Heart left ventricle (tissue), 16 donors: ENCODE results near the gene CFAP299. TPM values are rescaled to one million over a fixed set of nuclear protein-coding genes. Genes with fewer than 3 reads are reported as not detected.

ENCODE experiments used
- ATAC-seq, 4 donors: fragments of 200-7000 bp; cut with Tn5 transposase; one replicate each; pipeline ENCODE4 v1.9.1; 2020 to 2022; ENCODE audit warnings: moderate library complexity in 4 of 4, mild to moderate bottlenecking in 3 of 4, moderate number of reproducible peaks in 1 of 4
- DNase-seq, 5 donors: peaks; one replicate each; pipeline ENCODE4 v3.0.0-alpha.2; 2020
- H3K27ac ChIP-seq, 12 donors: fragments of 200-600 bp; sonication (generic) in 4 of 12; one replicate each; pipeline versions ENCODE4 v1.5.0 to v1.8.0; 2016 to 2022; ENCODE audit warnings: mild to moderate bottlenecking in 2 of 12
- H3K27me3 ChIP-seq, 9 donors: fragments of 200-600 bp; sonication (generic) in 2 of 9; one replicate each; pipeline versions ENCODE4 v1.5.1 to v1.8.0; 2016 to 2022; ENCODE audit warnings: mild to moderate bottlenecking in 3 of 9
- H3K36me3 ChIP-seq, 9 donors: fragments of 200-600 bp; sonication (generic) in 2 of 9; one replicate each; pipeline versions ENCODE4 v1.5.0 to v1.8.0; 2018 to 2022; ENCODE audit warnings: mild to moderate bottlenecking in 2 of 9
- H3K4me1 ChIP-seq, 12 donors: fragments of 200-600 bp; sonication (generic) in 4 of 12; one replicate each; pipeline versions ENCODE4 v1.5.0 to v1.8.0; 2016 to 2022; ENCODE audit warnings: mild to moderate bottlenecking in 3 of 12
- H3K4me3 ChIP-seq, 12 donors: fragments of 200-600 bp; sonication (generic) in 4 of 12; one replicate each; pipeline versions ENCODE4 v1.5.0 to v1.8.0; 2017 to 2022; ENCODE audit warnings: mild to moderate bottlenecking in 9 of 12, moderate library complexity in 4 of 12
- H3K9me3 ChIP-seq, 12 donors: fragments of 200-600 bp; sonication (generic) in 4 of 12; one replicate each; pipeline versions ENCODE4 v1.5.0 to v1.8.0; 2016 to 2022; ENCODE audit warnings: mild to moderate bottlenecking in 1 of 12
- POLR2A ChIP-seq, 2 donors: fragments of 450-650 bp; IDR thresholded peaks; one replicate each; pipeline ENCODE4 v1.6.1; 2017; ENCODE audit warnings: antibody characterized with exemption in 2 of 2, mild to moderate bottlenecking in 2 of 2, moderate library complexity in 2 of 2
- WGBS, 4 donors: extraction: QIAGEN DNeasy Blood & Tissue Kit in 2 of 4; methylation state at CpG; one replicate each; pipeline versions ENCODE4 v1.1.5 to v1.1.7; 2013 to 2018; 5-methylcytosine and 5-hydroxymethylcytosine counted together
- intact Hi-C, 10 donors: fragments of 100-400 bp; cut with DNase I; formaldehyde crosslinking; loops; one replicate each; pipeline versions ENCODE4 v1.11.1 to v1.14.2; 2022
- polyA plus RNA-seq, 2 donors: library from polyadenylated mRNA; stranded (reverse); fragments of 200-250 nt; gene quantifications; one replicate each; pipeline ENCODE4 v1.2.3, GENCODE V29; 2013
- total RNA-seq, 9 donors: library from RNA; depleted of rRNA in 2 of 9; stranded (reverse); fragments of >200 nt in 2 of 9; fragmentation: NEBNext Ultra II Directional in 3 of 9; extraction: Animal tissue kit (Norgen Biotek cat#: 25700) in 3 of 9; gene quantifications; one replicate each; pipeline versions ENCODE4 v1.1.0 to v1.2.4, GENCODE V29; 2016 to 2023
- TF ChIP-seq, protein P1 (sequence below), 12 donors: fragments of 200-600 bp; sonication (generic) in 4 of 12; IDR thresholded peaks; one replicate each; pipeline versions ENCODE4 v1.5.0 to v1.8.0; 2018 to 2022; ENCODE audit warnings: antibody characterized with exemption in 12 of 12, mild to moderate bottlenecking in 5 of 12
- donor health status: ischemic (EF 13 %, LVEDD 7.1; RV severe dilation, severe dysfunction).
- donor health status: healthy with polysubstance abuse.
- donor health status: DM: no; HTN: yes; CAD: no.
- donor health status: DM: no; HTN: no; CAD: no.
- donor health status: ischemic (EF 25% LVEDD 6.9; RV normal size, moderate dysfunction).
- donor health status: ischemic (EF 25% LVEDD 5.7; RV mildly dilated, moderate dysfunction).
- donor health status: healthy.
- donor health status: DM: yes; HTN: yes; CAD: no.
- donor health status: ischemic (EF 35%, LVEDD 5.7; RV mildly dilated, moderate dysfunction).
- donor health status: nonischemic (EF 11% LVEDD 7.7; RV severe dilation, severe dysfunction).
- donor health status: DM: yes; HTN: yes; CAD: no.
- donor health status: PGD.
- donor health status: ischemic (EF 29% LVEDD 5.4; RV normal size, mild dysfunction).
- donor health status: nonischemic (EF 23%, LVEDD 6.1; RV moderate dilation, normal function).

The CFAP299 gene
- total and polyA plus RNA-seq, 11 donors = 0.25 TPM; not detected in 10

DNA sequence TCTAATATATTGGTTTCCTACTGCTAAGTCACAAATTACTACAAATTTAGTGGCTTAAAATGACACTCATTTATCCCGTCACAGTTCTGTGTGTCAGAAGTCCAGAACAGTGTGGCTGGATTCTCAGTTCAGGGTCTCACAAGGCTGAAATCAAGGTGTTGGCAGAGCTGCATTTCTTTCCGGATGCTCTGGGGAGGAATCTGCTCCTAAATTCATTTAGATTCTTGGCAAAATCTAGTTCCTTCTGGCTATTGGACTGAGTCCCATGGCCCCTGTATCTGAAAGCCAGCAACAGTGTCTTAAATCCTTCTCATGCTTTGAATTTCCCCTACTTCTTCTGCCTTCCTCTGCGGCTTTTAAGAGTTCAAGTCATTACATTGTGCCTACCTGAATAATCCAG lies 591.9 kb downstream of the CFAP299 start:
- intact Hi-C loops = no loop called here
- Histone ChIP-seq H3K27me3 (no peaks in the 10 kb centered on the region), H3K4me3 (no peak overlapping the region), H3K9me3 (no peaks in the 10 kb centered on the region), H3K36me3 (no peaks in the 10 kb centered on the region), H3K27ac (no peak overlapping the region), H3K4me1 (no peaks in the 10 kb centered on the region)
- TF ChIP-seq, protein P1, sequence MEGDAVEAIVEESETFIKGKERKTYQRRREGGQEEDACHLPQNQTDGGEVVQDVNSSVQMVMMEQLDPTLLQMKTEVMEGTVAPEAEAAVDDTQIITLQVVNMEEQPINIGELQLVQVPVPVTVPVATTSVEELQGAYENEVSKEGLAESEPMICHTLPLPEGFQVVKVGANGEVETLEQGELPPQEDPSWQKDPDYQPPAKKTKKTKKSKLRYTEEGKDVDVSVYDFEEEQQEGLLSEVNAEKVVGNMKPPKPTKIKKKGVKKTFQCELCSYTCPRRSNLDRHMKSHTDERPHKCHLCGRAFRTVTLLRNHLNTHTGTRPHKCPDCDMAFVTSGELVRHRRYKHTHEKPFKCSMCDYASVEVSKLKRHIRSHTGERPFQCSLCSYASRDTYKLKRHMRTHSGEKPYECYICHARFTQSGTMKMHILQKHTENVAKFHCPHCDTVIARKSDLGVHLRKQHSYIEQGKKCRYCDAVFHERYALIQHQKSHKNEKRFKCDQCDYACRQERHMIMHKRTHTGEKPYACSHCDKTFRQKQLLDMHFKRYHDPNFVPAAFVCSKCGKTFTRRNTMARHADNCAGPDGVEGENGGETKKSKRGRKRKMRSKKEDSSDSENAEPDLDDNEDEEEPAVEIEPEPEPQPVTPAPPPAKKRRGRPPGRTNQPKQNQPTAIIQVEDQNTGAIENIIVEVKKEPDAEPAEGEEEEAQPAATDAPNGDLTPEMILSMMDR (IDR thresholded peaks at IDR 0.05) = no peak
- no peak for TF ChIP-seq POLR2A (IDR thresholded peaks at IDR 0.05)
- no peak for DNase-seq
- 67 to 84% (median 77%) methylated on average over 3 of the region's 3 CpGs for whole genome bisulfite sequencing, 4 donors
- ATAC-seq = no peak

DNA sequence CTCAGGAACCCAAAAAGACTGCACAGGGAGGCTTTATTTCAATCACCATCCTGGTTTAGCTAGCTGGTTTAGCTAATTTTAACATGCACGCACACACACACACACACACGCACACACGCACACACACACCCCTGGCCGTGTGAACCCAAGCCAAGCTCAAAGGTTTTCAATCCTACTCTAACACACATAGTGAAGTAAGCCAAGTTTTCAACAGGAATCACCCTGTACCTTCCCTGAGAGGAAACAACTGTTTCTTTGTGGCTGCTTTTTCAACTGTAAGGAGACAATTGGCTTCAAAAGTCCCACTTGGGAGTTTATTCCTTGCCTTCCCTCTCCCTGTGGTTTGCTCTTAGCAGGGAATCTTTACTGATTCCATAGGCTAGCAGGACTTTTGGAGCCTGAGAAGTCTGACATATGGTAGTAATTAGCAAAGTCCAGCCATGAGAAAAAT lies 596.1 kb downstream of the CFAP299 start:
- TF ChIP-seq, protein P1 (IDR thresholded peaks at IDR 0.05) = no peak
- TF ChIP-seq POLR2A (IDR thresholded peaks at IDR 0.05) = no peak
- Histone ChIP-seq H3K9me3 (no peaks in the 10 kb centered on the region), H3K4me3 (no peak overlapping the region), H3K27me3 (no peaks in the 10 kb centered on the region), H3K36me3 (no peaks in the 10 kb centered on the region), H3K4me1 (no peaks in the 10 kb centered on the region), H3K27ac (no peak overlapping the region)
- intact Hi-C loops = no loop called here
- 65 to 70% (median 68%) methylated on average over 4 of the region's 4 CpGs for WGBS, 4 donors
- ATAC-seq (no peak), DNase-seq (no peak)

DNA sequence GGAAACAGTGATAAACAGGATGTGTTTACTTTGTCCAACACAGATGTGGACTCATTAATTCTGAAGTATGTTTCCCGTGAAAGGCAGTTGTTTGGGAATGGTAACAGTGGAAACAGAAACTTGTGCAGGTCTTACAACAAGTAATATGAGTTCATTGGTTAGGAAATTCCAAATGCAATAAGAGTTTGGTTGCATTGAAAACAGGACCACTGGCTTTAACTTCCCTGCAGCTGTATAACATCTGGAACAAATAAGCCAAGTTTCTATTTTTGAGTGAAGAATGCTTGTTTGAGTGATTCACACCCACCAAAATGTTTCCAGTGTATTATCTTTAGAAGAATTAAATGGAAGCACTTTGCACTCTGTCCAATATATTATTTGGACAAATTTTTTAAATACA lies 612.6 kb downstream of the CFAP299 start:
- intact Hi-C loops = no loop called here
- TF ChIP-seq POLR2A (IDR thresholded peaks at IDR 0.05) = no peak
- TF ChIP-seq, protein P1 (IDR thresholded peaks at IDR 0.05) = no peak
- Histone ChIP-seq H3K36me3 (no peaks in the 10 kb centered on the region), H3K4me3 (no peak overlapping the region), H3K4me1 (no peaks in the 10 kb centered on the region), H3K27ac (no peak overlapping the region), H3K27me3 (no peaks in the 10 kb centered on the region), H3K9me3 (no peaks in the 10 kb centered on the region)
- DNase-seq = no peak
- no peak for ATAC-seq
- 56 to 74% (median 61%) methylated on average over 1 of the region's 1 CpG for WGBS, 4 donors

DNA sequence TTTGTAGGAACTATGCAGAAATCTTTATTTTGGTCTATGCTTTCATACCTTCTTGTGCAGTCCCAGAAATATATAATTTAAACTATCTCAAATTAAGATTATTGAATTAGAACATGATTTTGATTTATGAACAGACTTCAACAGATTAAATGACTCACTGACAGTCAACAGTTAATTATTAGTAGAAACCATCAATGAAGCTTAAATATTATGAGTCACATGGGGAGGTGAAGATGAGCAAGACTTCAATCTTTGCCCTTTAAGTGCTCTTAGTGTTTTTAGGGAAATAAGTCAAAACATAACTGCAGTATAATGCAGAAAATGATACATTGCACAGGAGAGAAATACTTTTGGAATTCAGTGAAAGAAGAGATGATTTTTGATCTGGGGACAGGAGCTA lies 613.5 kb downstream of the CFAP299 start:
- no peak overlapping the region for H3K4me3 ChIP-seq
- intact Hi-C loops = no loop called here
- DNase-seq (no peak), ATAC-seq (no peak)
- no peak for TF ChIP-seq POLR2A (IDR thresholded peaks at IDR 0.05)
- TF ChIP-seq, protein P1 (IDR thresholded peaks at IDR 0.05) = no peak
- H3K4me1 ChIP-seq = no peaks in the 10 kb centered on the region
- H3K27ac ChIP-seq = no peak overlapping the region
- H3K9me3 ChIP-seq = no peaks in the 10 kb centered on the region
- no peaks in the 10 kb centered on the region for H3K27me3 ChIP-seq
- H3K36me3 ChIP-seq = no peaks in the 10 kb centered on the region
